Gastroesophageal sphincter (tissue), 4 donors: ENCODE data around the gene PNLDC1. TPM values are rescaled to one million over a fixed set of nuclear protein-coding genes. Genes with fewer than 3 reads are reported as not detected.

Experiments used
- ATAC-seq: fragments of 150-250 bp; one replicate; pipeline ENCODE4 v1.9.1; 2016; ENCODE audit warnings: mild to moderate bottlenecking, moderate library complexity
- H3K27ac ChIP-seq, 4 donors: fragments of 200-600 bp; sonication (generic) in 3 of 4; 1 replicate in 3 of 4; 2 replicates in 1 of 4; pipeline ENCODE4 v1.5.1; 2016 to 2019
- H3K27me3 ChIP-seq: fragments of 200-600 bp; sonication (generic); one replicate; pipeline ENCODE4 v1.5.1; 2019
- H3K36me3 ChIP-seq, 2 donors: fragments of 200-600 bp; sonication (generic); one replicate each; pipeline ENCODE4 v1.5.1; 2019; ENCODE audit warnings: control low read depth in 1 of 2
- H3K4me1 ChIP-seq, 3 donors: fragments of 200-600 bp; sonication (generic); 1 replicate in 2 of 3; 2 replicates in 1 of 3; pipeline ENCODE4 v1.5.1; 2016 to 2019; ENCODE audit warnings: control low read depth in 2 of 3
- H3K4me3 ChIP-seq, 2 donors: fragments of 200-600 bp; sonication (generic); one replicate each; pipeline ENCODE4 v1.5.1; 2019; ENCODE audit warnings: mild to moderate bottlenecking in 1 of 2, moderate library complexity in 1 of 2
- H3K9me3 ChIP-seq, 3 donors: fragments of 200-600 bp; sonication (generic); one replicate each; pipeline ENCODE4 v1.5.1; 2017 to 2019; ENCODE audit warnings: control low read depth in 2 of 3
- EP300 ChIP-seq: sonication (generic); formaldehyde crosslinking; IDR thresholded peaks from one replicate; pipeline ENCODE4 v1.6.1; 2017; ENCODE audit warnings: antibody characterized with exemption, mild to moderate bottlenecking
- POLR2A ChIP-seq, 2 donors: fragments of 450-650 bp; IDR thresholded peaks; one replicate each; pipeline ENCODE4 v1.6.1; 2017; ENCODE audit warnings: antibody characterized with exemption in 2 of 2, mild to moderate bottlenecking in 2 of 2, moderate library complexity in 1 of 2
- POLR2AphosphoS5 ChIP-seq: sonication (generic); formaldehyde crosslinking; IDR thresholded peaks from one replicate; pipeline ENCODE4 v1.6.1; 2017; ENCODE audit warnings: antibody characterized with exemption
- WGBS, 2 donors: methylation state at CpG; one replicate each; pipeline ENCODE4 v1.1.5; 2018; ENCODE audit warnings: low coverage in 1 of 2; 5-methylcytosine and 5-hydroxymethylcytosine counted together
- total RNA-seq, 4 donors: library from RNA; depleted of rRNA; stranded (reverse); fragments of >200 nt; gene quantifications; one replicate each; pipeline ENCODE4 v1.1.0, GENCODE V29; 2016
- TF ChIP-seq, protein P1 (sequence below), 4 experiments: fragments of 200-600 bp in 2 of 4; fragments of 450-650 bp in 2 of 4; sonication (generic) in 1 of 4; IDR thresholded peaks; one replicate each; pipeline ENCODE4 v1.5.1; 2017 to 2019; ENCODE audit warnings: antibody characterized with exemption in 4 of 4, mild to moderate bottlenecking in 2 of 4, moderate library complexity in 2 of 4

PNLDC1 gene
- total RNA-seq, 4 donors from 2014 or later: 0.47 TPM; not detected in 3

DNA sequence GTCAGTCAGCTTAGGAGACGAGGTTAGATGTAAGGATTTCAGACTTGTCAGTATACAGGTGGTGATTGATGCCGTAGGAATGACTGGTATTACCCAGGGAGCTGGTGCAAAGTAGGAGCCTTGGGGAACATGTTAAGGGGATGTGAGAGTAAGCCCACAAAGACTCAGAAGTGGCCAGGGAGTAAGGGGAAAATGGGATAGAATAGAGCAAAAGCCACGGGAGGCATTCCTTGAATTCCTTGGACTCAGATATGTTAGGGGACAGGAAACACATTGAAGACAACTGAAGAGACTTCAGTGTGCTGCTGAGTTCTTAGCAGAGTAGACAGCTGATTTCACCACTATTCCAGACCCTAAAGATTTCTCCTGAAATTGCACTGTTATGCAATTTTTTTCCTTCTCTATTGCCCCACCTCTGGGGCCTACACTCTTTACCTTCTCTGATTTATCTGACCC is 39.4 kb upstream of the PNLDC1 start:
- no peaks in the 10 kb centered on the region for H3K9me3 ChIP-seq
- TF ChIP-seq POLR2AphosphoS5: no peak
- TF ChIP-seq POLR2A (IDR thresholded peaks at IDR 0.05): no peak
- TF ChIP-seq, protein P1, sequence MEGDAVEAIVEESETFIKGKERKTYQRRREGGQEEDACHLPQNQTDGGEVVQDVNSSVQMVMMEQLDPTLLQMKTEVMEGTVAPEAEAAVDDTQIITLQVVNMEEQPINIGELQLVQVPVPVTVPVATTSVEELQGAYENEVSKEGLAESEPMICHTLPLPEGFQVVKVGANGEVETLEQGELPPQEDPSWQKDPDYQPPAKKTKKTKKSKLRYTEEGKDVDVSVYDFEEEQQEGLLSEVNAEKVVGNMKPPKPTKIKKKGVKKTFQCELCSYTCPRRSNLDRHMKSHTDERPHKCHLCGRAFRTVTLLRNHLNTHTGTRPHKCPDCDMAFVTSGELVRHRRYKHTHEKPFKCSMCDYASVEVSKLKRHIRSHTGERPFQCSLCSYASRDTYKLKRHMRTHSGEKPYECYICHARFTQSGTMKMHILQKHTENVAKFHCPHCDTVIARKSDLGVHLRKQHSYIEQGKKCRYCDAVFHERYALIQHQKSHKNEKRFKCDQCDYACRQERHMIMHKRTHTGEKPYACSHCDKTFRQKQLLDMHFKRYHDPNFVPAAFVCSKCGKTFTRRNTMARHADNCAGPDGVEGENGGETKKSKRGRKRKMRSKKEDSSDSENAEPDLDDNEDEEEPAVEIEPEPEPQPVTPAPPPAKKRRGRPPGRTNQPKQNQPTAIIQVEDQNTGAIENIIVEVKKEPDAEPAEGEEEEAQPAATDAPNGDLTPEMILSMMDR (IDR thresholded peaks at IDR 0.05): no peak
- no peak for TF ChIP-seq EP300
- 43 to 50% methylated on average over 3 of the region's 3 CpGs for WGBS, 2 donors
- H3K27ac ChIP-seq: peak overlapping the region in 3 of 4 donors; percentile 96 to 100 (median 100)
- H3K4me1 ChIP-seq: peaks cover 0 to 28% (median 11%) of the 10 kb centered on the region in 3 donors
- peaks cover 0 to 46% of the 10 kb centered on the region in 2 donors for H3K36me3 ChIP-seq
- no peaks in the 10 kb centered on the region for H3K27me3 ChIP-seq
- H3K4me3 ChIP-seq: peak overlapping the region in 1 of 2 donors; percentile 95
- ATAC-seq: no peak

DNA sequence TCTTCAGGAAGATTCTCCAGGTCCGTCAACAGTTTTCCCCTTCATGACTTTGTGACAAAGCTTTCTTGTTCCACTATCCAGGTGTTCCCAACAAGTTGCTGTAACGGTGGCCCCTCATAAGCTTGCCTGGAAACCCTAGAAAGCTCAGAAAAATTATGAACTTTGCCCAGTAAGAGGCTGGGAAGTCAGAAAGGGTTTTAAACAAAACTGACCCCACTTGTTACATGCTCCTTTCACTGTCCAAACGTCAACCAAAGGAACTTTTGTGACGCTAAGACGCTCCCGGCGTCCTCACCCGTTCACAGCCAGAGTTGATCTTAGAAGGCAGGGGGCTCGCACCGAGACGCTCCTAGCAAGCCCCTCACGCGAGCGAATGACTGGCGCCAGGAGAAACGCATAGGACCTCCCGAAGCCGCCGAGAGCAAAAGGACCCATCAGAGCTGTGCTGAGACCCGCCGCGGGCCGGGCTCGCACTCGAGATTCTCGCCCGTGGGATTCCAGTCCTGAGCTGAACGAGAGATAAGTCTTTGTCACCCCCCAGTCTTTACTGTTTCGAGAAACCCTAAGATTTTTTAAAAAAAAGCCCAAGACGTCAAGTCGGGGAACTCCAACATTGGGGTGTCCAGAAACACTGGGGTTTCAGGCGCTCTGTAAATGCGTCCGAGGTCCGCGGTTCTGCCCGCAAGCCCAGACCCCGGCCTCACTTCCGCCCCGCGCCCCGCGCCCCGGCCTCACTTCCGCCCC is 38.8 kb upstream of the PNLDC1 start:
- 6 to 14% methylated on average over 2 to 25 of the region's 45 CpGs for WGBS, 2 donors
- no peaks in the 10 kb centered on the region for H3K27me3 ChIP-seq
- H3K4me3 ChIP-seq: peak overlapping the region; percentile 76 to 95
- peaks cover 0 to 28% (median 11%) of the 10 kb centered on the region in 3 donors for H3K4me1 ChIP-seq
- no peak for ATAC-seq
- H3K36me3 ChIP-seq: peaks cover 0 to 40% of the 10 kb centered on the region in 2 donors
- H3K9me3 ChIP-seq: no peaks in the 10 kb centered on the region
- peak overlapping the region; percentile 95 to 100 (median 98) for H3K27ac ChIP-seq
- TF ChIP-seq, protein P1 (IDR thresholded peaks at IDR 0.05): no peak
- TF ChIP-seq POLR2A (IDR thresholded peaks at IDR 0.05) (no peak), POLR2AphosphoS5 (no peak), EP300 (no peak)

DNA sequence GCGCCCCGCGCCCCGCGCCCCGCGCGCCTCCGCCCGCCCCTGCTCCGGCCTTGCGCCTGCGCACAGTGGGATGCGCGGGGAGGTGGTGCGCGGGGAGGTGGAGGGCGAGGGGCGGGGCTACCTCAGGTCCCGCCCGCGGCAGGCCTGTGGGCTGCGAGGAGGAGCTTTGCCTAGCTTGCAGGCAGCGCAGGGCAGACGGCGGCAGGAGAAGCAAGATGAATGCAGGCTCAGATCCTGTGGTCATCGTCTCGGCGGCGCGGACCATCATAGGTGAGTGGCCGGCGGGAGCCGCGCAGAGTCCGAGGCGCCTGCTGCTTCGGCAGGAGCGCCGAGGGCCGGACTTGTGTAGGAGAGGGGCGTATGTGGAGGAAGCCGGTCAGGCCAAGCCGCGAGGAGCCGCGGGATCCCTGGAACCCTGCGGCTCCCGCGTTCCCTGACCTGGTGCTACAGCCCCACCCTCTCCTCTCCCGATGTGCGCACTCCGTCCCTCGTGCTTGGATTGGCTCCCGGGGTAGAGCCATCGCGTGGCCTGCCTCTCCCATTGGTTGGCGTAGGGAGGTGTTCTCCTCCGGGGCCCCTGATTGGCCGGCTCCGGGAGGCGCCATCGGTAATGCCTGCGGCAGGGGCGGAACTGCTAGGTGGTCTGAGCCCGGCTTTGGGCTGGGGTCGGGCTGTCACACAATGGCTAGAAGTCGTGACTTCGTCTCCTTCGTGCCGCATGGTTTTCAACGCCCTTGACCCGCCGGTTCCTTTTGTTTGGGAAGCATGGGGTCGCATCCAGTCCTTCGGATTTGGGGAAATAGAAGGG is 38.0 kb upstream of the PNLDC1 start, which contains the start of gene ACAT2:
Gene ACAT2 (plus strand): TSS at position 173 of the 808 bp plus-strand sequence. CDS start 43 bp downstream, at position 216.
- 0% methylated on average over 1 of the region's 76 CpGs; no CpG with 5 or more reads in 1 of the 2 donors for WGBS, 2 donors
- H3K4me3 ChIP-seq: peak within 1 kb of the TSS; percentile 76 to 95

DNA sequence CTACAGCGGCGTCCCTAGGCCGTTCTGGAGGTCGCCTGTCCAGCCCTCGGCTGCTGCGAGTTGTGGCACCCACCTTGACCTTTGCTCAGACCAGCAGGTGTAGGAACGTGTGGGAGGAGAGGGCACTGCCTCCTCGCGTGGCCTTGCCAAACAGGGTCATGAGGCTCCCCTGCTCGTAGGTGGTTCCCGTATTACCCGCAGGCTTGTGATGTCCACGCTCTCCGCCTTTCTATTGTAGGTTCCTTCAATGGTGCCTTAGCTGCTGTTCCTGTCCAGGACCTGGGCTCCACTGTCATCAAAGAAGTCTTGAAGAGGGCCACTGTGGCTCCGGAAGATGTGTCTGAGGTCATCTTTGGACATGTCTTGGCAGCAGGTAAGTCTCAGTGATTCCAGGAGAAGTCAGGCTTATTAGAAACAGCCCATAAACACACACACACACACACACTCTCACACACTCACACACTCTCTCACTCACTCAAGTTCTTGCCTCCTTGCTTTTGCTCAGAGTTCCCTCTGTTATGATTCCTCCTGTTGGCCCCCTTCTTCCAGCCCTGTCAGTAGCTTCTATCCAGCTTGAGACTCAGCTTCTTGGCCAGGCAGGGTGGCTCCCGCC is 37.3 kb upstream of the PNLDC1 start:
- Histone ChIP-seq H3K27ac (peak overlapping the region; percentile 95 to 100 (median 98)), H3K27me3 (no peaks in the 10 kb centered on the region), H3K4me3 (peak overlapping the region; percentile 76 to 95), H3K36me3 (peaks cover 0 to 36% of the 10 kb centered on the region in 2 donors), H3K4me1 (peaks cover 0 to 28% (median 11%) of the 10 kb centered on the region in 3 donors), H3K9me3 (no peaks in the 10 kb centered on the region)
- ATAC-seq: peak; percentile 1
- TF ChIP-seq POLR2A (IDR thresholded peaks at IDR 0.05) (no peak), POLR2AphosphoS5 (no peak), EP300 (no peak)
- TF ChIP-seq, protein P1 (IDR thresholded peaks at IDR 0.05): no peak
- WGBS, 2 donors: 5 to 60% methylated on average over 1 to 4 of the region's 16 CpGs

More for the DNA sequence above, 38.0 kb upstream of the PNLDC1 start, which contains the start of gene ACAT2:
- peaks cover 0 to 36% of the 10 kb centered on the region in 2 donors for H3K36me3 ChIP-seq
- peak within 1 kb of the TSS; percentile 95 to 100 (median 98) for H3K27ac ChIP-seq
- H3K9me3 ChIP-seq: no peaks in the 10 kb centered on the region
- TF ChIP-seq EP300 (no peak), POLR2A (IDR thresholded peaks at IDR 0.05) (peak; percentile 39 to 48), POLR2AphosphoS5 (peak; percentile 65)
- TF ChIP-seq, protein P1 (IDR thresholded peaks at IDR 0.05): peak in 2 of 4 experiments; percentile 30 to 47
- H3K4me1 ChIP-seq: peaks cover 0 to 28% (median 11%) of the 10 kb centered on the region in 3 donors
- H3K27me3 ChIP-seq: no peaks in the 10 kb centered on the region
- peak; percentile 99 for ATAC-seq
